H9 (cell line): ENCODE data around the gene DSTYK. TPM values are rescaled to one million over a fixed set of nuclear protein-coding genes. Genes with fewer than 3 reads are reported as not detected.

ENCODE experiments used
- DNase-seq: peaks from one replicate; pipeline ENCODE4 v3.0.0-alpha.2; 2017
- H2AFZ ChIP-seq: one replicate; pipeline ENCODE4 v1.6.1; 2013; ENCODE audit warnings: mild to moderate bottlenecking, low read length, control low read depth, moderate library complexity
- H2AK5ac ChIP-seq: 2 replicates; pipeline ENCODE4 v1.6.1; 2013; ENCODE audit warnings: low read length, control low read depth, mixed read lengths; ENCODE audit not compliant: insufficient read length
- H2BK120ac ChIP-seq: one replicate; pipeline ENCODE4 v1.6.1; 2013; ENCODE audit warnings: low read depth, mild to moderate bottlenecking, low read length, control low read depth, inconsistent platforms; ENCODE audit not compliant: poor library complexity, severe bottlenecking
- H2BK12ac ChIP-seq: 2 replicates; pipeline ENCODE4 v1.6.1; 2013; ENCODE audit warnings: low read length, control low read depth, mixed read lengths, low read depth; ENCODE audit not compliant: insufficient read length
- H2BK15ac ChIP-seq: 2 replicates; pipeline ENCODE4 v1.6.1; 2013; ENCODE audit warnings: low read depth, low read length, control low read depth
- H2BK20ac ChIP-seq: one replicate; pipeline ENCODE4 v1.6.1; 2013; ENCODE audit warnings: low read depth, mild to moderate bottlenecking, low read length, control low read depth, inconsistent platforms; ENCODE audit not compliant: poor library complexity, severe bottlenecking
- H2BK5ac ChIP-seq: 2 replicates; pipeline ENCODE4 v1.6.1; 2013; ENCODE audit warnings: low read length, control low read depth, mixed read lengths; ENCODE audit not compliant: insufficient read length
- H3K14ac ChIP-seq: 2 replicates; pipeline ENCODE4 v1.6.1; 2013; ENCODE audit warnings: low read length, control low read depth; ENCODE audit not compliant: insufficient read depth
- H3K18ac ChIP-seq: 2 replicates; pipeline ENCODE4 v1.6.1; 2013; ENCODE audit warnings: low read depth, mild to moderate bottlenecking, mixed read lengths, low read length, control low read depth; ENCODE audit not compliant: insufficient read length
- H3K23ac ChIP-seq: 2 replicates; pipeline ENCODE4 v1.6.1; 2013; ENCODE audit warnings: low read length, control low read depth, mixed read lengths, low read depth; ENCODE audit not compliant: insufficient read length
- H3K23me2 ChIP-seq: 2 replicates; pipeline ENCODE4 v1.6.1; 2013; ENCODE audit warnings: low read depth, mild to moderate bottlenecking, mixed read lengths, low read length, control low read depth; ENCODE audit not compliant: insufficient read length, poor library complexity, severe bottlenecking
- H3K27ac ChIP-seq: 2 replicates; pipeline ENCODE4 v1.5.1; 2013; ENCODE audit warnings: low read length, control low read depth, mixed read lengths, low read depth; ENCODE audit not compliant: insufficient read length
- H3K27me3 ChIP-seq: 2 replicates; pipeline ENCODE4 v1.6.1; 2013; ENCODE audit warnings: low read length, control low read depth, inconsistent platforms; ENCODE audit not compliant: insufficient read depth
- H3K4ac ChIP-seq: 2 replicates; pipeline ENCODE4 v1.6.1; 2013; ENCODE audit warnings: low read depth, mild to moderate bottlenecking, control low read depth, inconsistent platforms, low read length, moderate library complexity
- H3K4me1 ChIP-seq: 2 replicates; pipeline ENCODE4 v1.6.1; 2013; ENCODE audit warnings: low read length, control low read depth, inconsistent platforms; ENCODE audit not compliant: insufficient read depth
- H3K4me2 ChIP-seq: 2 replicates; pipeline ENCODE4 v1.6.1; 2013; ENCODE audit warnings: low read length, control low read depth, mixed read lengths; ENCODE audit not compliant: insufficient read length, insufficient read depth
- H3K56ac ChIP-seq: 2 replicates; pipeline ENCODE4 v1.6.1; 2013; ENCODE audit warnings: low read depth, mild to moderate bottlenecking, mixed read lengths, low read length, control low read depth; ENCODE audit not compliant: insufficient read length
- H3K79me1 ChIP-seq: 2 replicates; pipeline ENCODE4 v1.6.1; 2013; ENCODE audit warnings: low read depth, mild to moderate bottlenecking, moderate library complexity, low read length, control low read depth, inconsistent platforms; ENCODE audit not compliant: insufficient read depth, poor library complexity, severe bottlenecking
- H3K79me2 ChIP-seq: 2 replicates; pipeline ENCODE4 v1.6.1; 2013; ENCODE audit warnings: low read length, control low read depth, inconsistent platforms; ENCODE audit not compliant: insufficient read depth
- H3K9ac ChIP-seq: 2 replicates; pipeline ENCODE4 v1.6.1; 2013; ENCODE audit warnings: low read length, control low read depth, mixed read lengths; ENCODE audit not compliant: insufficient read length; ENCODE audit errors: extremely low read depth
- H3K9me3 ChIP-seq: one replicate; pipeline ENCODE4 v1.6.1; 2013; ENCODE audit warnings: low read depth, low read length, inconsistent platforms; ENCODE audit not compliant: control insufficient read depth
- H3T11ph ChIP-seq: one replicate; pipeline ENCODE4 v1.6.1; 2013; ENCODE audit warnings: mild to moderate bottlenecking, low read length, control low read depth, inconsistent platforms
- H4K20me1 ChIP-seq: one replicate; pipeline ENCODE4 v1.6.1; 2013; ENCODE audit not compliant: control insufficient read depth, insufficient read length, insufficient read depth
- H4K5ac ChIP-seq: 2 replicates; pipeline ENCODE4 v1.6.1; 2013; ENCODE audit warnings: low read depth, mild to moderate bottlenecking, mixed read lengths, low read length, control low read depth; ENCODE audit not compliant: insufficient read length
- H4K8ac ChIP-seq: replicated peaks from 2 replicates; pipeline ENCODE4 v1.6.1; 2013; ENCODE audit warnings: low read length, control low read depth, mixed read lengths, low read depth; ENCODE audit not compliant: insufficient read length
- H4K91ac ChIP-seq: 2 replicates; pipeline ENCODE4 v1.6.1; 2013; ENCODE audit warnings: low read depth, mild to moderate bottlenecking, moderate library complexity, mixed read lengths, low read length, control low read depth; ENCODE audit not compliant: insufficient read length
- H3K27ac Mint-ChIP-seq, 3 experiments: 2 replicates in 2 of 3; 3 replicates in 1 of 3; pipeline ENCODE4 v1.8.0; 2020 to 2021; ENCODE audit warnings: mixed read lengths in 3 of 3, mild to moderate bottlenecking in 1 of 3, moderate library complexity in 1 of 3
- H3K27me3 Mint-ChIP-seq: 2 replicates; pipeline ENCODE4 v1.8.0; 2021; ENCODE audit warnings: low read depth, mild to moderate bottlenecking, moderate library complexity, mixed read lengths
- H3K36me3 Mint-ChIP-seq, 3 experiments: 2 replicates in 2 of 3; 3 replicates in 1 of 3; pipeline ENCODE4 v1.8.0; 2020 to 2021; ENCODE audit warnings: low read depth in 3 of 3, mixed read lengths in 3 of 3; ENCODE audit not compliant: insufficient read depth in 1 of 3
- H3K4me1 Mint-ChIP-seq, 2 experiments: 2 replicates each; pipeline ENCODE4 v1.8.0; 2020; ENCODE audit warnings: mixed read lengths in 2 of 2
- H3K4me3 Mint-ChIP-seq, 2 experiments: 2 replicates in 1 of 2; 3 replicates in 1 of 2; pipeline ENCODE4 v1.8.0; 2020 to 2021; ENCODE audit warnings: mild to moderate bottlenecking in 2 of 2, mixed read lengths in 2 of 2, moderate library complexity in 1 of 2
- H3K9me3 Mint-ChIP-seq, 2 experiments: 2 replicates in 1 of 2; 3 replicates in 1 of 2; pipeline ENCODE4 v1.8.0; 2020; ENCODE audit warnings: mild to moderate bottlenecking in 2 of 2, mixed read lengths in 2 of 2, moderate library complexity in 1 of 2
- WGBS: extraction: QIAGEN DNeasy Blood & Tissue Kit; methylation state at CpG from one replicate; pipeline ENCODE4 v1.1.7; 2013; ENCODE audit warnings: missing lambda C conversion rate, low lambda C conversion rate, mixed read lengths; ENCODE audit not compliant: insufficient read length; ENCODE audit errors: extremely low coverage; 5-methylcytosine and 5-hydroxymethylcytosine counted together
- total RNA-seq: library from RNA; stranded (reverse); gene quantifications from 2 replicates; pipeline ENCODE4 v1.2.1, GENCODE V29; 2021
- TF ChIP-seq, protein P1 (sequence below): fragments of 200-600 bp; sonication (generic); conservative IDR thresholded peaks from 3 replicates; pipeline ENCODE4 v1.8.0; 2021; ENCODE audit warnings: antibody characterized with exemption, mild to moderate bottlenecking

Gene DSTYK
- total RNA-seq, 1 experiment from 2014 or later = 8.5 TPM

- H3K14ac ChIP-seq = no peak overlapping the region
- no peak for DNase-seq
- no peak overlapping the region for H3K4me2 ChIP-seq
- no peak overlapping the region for H2BK15ac ChIP-seq
- H2BK12ac ChIP-seq = no peak overlapping the region
- no peak overlapping the region for H2BK20ac ChIP-seq
- no peaks in the 10 kb centered on the region for H4K20me1 ChIP-seq
- H3K23me2 ChIP-seq = peaks cover 14% of the 10 kb centered on the region
- no peak overlapping the region for H3K9ac ChIP-seq
- no peak overlapping the region for H2BK5ac ChIP-seq
- no peak overlapping the region for H3K23ac ChIP-seq
- Mint-ChIP-seq H3K27ac (no peak overlapping the region), H3K9me3 (no peaks in the 10 kb centered on the region; a peak in 1 of 5 replicates), H3K4me1 (peaks cover 29 to 32% of the 10 kb centered on the region in 2 experiments), H3K36me3 (0 out of 7 replicates have a peak, but pooled peaks cover 0 to 3% (median 0%) of the 10 kb centered on the region in 3 experiments), H3K4me3 (no peak overlapping the region), H3K27me3 (peaks cover 16% of the 10 kb centered on the region)
- no peak overlapping the region for H4K91ac ChIP-seq
- no peak overlapping the region for H2AK5ac ChIP-seq
- no peak overlapping the region for H3T11ph ChIP-seq
- H3K56ac ChIP-seq = no peak overlapping the region
- no peak overlapping the region for H4K5ac ChIP-seq
- no peaks in the 10 kb centered on the region for H3K79me1 ChIP-seq
- H3K79me2 ChIP-seq = no peaks in the 10 kb centered on the region
- H2BK120ac ChIP-seq = no peak overlapping the region
- H3K18ac ChIP-seq = no peak overlapping the region
- no peaks in the 10 kb centered on the region for H3K9me3 ChIP-seq
- no peak overlapping the region for H4K8ac ChIP-seq
- no peak overlapping the region for H3K27ac ChIP-seq
- TF ChIP-seq, protein P1, sequence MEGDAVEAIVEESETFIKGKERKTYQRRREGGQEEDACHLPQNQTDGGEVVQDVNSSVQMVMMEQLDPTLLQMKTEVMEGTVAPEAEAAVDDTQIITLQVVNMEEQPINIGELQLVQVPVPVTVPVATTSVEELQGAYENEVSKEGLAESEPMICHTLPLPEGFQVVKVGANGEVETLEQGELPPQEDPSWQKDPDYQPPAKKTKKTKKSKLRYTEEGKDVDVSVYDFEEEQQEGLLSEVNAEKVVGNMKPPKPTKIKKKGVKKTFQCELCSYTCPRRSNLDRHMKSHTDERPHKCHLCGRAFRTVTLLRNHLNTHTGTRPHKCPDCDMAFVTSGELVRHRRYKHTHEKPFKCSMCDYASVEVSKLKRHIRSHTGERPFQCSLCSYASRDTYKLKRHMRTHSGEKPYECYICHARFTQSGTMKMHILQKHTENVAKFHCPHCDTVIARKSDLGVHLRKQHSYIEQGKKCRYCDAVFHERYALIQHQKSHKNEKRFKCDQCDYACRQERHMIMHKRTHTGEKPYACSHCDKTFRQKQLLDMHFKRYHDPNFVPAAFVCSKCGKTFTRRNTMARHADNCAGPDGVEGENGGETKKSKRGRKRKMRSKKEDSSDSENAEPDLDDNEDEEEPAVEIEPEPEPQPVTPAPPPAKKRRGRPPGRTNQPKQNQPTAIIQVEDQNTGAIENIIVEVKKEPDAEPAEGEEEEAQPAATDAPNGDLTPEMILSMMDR = no peak
- H3K27me3 ChIP-seq = no peaks in the 10 kb centered on the region
- WGBS = no CpG with 5 or more reads among the region's 5 CpGs
- no peak overlapping the region for H2AFZ ChIP-seq
- no peak overlapping the region for H3K4ac ChIP-seq
- H3K4me1 ChIP-seq = peaks cover 9% of the 10 kb centered on the region
These were observed 19.5 kb upstream of the DSTYK start for GRCh38 chr1:205230982-205231381.
